Stimulated activated CD8-positive, alpha-beta memory T cell treated with anti-CD3 and anti-CD28 coated beads, Interleukin-4, amount 100 ng/mL, for 24 hours (primary cell): ENCODE results near the gene KRT27.

Experiments used
- DNase-seq: peaks from one replicate; pipeline ENCODE4 v3.0.0-alpha.2; 2020; ENCODE audit warnings: low read depth

The KRT27 gene

DNA sequence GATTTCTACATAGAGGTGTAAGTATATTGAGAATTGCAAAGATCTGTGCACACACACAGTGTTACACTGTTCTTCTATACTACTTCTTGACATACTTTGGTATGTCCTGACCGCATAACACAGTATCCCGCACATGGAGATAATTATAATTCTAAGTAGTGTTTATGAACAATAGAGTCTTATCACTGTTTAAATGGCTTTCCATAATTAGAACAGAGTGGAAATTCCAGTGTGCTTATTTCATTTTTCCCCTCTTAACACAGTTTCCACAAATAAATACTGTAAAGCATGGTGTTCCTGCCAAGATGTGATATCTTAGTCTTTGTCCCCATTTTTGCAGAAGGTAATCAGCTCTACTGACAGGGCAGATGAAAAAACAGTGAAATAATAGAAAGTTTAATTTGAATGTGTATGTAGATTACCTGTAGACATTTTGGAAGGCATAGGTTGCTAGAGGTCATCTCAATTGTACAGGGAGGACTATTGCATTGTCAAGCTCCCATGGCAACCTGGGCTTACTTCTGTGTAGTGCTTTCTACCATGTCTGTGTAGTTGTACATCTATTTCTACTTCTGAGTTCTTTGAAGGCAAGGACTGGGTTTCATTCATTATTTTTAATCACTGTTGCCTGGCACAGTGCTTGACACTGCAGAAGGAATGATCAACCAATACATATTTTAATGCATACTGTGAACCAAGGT, 27.5 kb upstream of the KRT27 start:
- no peak for DNase-seq

DNA sequence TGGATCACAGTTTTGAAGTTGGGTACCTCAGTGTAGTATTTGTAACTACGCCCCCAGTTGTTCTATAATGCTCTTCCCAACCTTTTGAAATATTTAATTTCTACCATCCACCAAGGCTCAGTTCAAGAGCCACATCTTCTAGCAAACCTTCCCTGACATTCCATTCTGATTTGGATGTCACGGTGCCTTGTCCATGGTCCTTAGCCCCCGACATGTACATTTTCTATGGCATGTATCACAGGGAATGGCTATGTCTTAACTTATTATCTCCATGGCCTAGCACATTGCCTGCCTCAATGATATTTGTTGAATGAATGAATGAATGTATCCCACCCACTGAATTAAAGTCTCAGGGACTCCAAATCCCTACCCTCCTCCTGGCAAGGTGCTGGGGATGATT, 23.8 kb upstream of the KRT27 start:
- DNase-seq: no peak

DNA sequence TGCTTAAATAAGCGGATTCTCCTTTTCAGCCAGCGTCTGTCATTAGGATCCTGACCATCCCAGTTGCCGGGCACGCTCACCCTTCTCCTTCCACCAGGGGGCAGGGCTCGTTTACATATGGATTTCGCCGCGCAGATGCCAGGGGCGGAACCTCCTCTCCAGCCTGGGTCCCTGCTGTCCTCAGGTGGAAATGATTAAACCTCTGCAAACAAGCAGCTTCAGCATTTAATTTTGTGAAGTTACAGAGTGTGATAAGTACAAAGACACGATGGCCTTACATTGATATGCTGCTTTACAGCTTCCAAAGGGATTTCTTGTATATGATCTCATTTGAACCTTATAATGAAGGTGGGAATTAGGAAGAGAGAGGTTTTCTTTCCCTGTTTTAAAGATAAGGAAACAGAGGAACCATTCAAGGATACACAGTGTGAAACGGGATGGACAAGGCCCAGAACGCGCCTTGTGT, 21.3 kb upstream of the KRT27 start:
- peak; percentile 57 for DNase-seq

DNA sequence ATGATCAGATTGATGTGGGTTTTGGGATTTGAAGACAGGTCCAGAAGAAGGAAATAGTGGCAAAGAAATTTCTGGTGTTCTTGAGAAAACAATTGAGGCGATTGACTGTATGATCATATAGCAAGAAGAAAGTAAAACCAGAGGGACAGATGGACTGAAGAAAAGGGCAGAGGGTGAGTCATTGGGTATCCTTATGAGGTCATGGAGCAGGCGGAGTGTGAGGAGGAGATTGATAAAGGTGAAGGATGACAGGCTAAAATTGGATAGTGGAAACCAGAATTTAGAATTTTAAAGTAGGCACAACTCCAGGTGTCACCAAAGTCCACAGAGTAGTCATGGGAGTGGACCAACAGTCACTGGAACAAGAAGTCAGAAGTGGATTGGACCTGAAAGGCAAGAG, 18.8 kb upstream of the KRT27 start:
- DNase-seq: no peak

DNA sequence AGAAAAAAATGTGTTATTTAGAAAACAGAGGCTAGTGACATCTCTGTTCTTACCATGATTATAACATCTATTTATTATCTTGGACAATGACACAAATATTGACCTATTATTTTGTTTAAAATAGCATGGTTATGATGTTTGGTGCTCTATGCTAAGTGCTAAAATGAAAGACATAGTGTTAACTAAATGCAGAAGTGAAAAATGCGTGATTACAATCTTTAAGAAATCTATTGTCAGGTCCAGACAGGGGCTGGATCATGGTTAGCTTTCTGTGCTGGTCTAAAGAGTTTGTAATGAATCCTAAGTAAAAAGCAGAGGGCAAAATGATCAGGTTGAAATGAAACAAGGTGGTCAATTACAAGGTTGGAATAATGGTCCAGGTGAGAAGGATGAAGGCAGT, 18.0 kb upstream of the KRT27 start:
- no peak for DNase-seq

DNA sequence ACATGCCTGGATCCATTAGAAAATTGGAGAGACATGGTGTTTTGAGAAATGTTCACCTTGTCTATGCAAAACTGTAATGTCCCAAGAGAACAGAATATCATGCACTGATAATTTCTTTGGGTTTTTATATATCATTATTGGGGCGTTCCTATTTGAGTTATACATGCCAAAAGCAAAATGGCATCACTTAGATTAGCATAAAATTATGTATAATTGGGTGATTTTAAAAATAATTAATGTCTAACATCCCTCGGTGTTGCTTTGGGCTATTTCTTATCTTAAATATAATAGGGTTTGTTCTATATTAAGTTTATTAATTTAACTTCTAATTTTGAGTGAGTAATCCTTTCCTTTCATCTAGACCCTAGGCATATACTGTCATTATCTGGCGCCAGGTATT, 17.5 kb upstream of the KRT27 start, which contains the start of gene KRT28:
TSS of gene KRT28 (minus strand) at position 101 of the 400 bp plus-strand sequence. CDS start at position 35, 66 bp downstream.
- DNase-seq: no peak

DNA sequence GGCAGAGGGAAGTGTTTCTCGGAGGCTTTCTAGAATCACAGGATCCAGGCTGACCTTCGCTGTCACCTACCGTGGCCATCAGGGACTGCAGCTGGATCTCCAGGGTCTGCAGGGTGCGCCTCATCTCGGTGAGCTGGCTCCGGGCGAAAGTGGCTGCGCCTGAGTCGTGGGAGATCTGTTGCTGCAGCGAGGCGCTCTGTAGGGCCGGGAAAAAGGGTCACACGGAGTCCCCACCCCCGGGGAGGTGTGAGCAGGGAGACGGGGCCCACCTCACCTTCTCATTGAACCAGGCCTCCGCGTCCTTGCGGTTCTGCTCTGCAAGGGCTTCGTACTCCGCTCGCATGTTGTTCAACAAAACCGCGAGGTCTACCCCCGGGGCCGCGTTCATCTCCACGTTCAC, 14.5 kb upstream of the KRT27 start:
- no peak for DNase-seq

DNA sequence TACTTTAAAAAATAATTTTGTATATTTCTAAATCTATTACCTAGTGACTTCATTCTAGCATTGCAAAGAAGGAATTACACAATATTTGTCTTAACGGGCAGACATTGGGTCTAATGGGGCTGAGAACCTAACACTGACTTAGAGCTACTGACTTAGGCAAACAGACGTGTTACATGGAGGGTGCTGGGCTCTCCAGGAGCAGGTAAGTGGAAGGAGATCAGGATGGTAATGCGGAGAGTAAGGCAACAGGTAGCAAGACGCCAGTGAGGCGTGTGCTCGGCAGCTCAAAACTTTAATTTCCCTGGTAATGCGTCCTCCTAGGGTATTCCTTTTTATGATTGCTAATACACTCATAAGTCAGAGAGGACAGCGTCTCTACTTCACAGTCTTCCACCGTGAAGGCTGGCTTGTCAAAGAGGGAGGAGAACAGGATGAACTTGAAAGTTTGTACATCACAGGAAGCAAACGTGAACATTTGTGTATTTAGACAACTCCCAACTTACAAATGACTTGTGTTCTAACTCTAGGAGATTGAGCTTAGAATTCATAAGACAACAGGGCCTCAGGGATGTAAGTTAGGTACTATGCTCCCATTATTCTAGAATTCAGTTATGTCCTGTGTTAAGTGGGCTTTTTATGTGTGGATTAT, 12.8 kb upstream of the KRT27 start:
- no peak for DNase-seq

DNA sequence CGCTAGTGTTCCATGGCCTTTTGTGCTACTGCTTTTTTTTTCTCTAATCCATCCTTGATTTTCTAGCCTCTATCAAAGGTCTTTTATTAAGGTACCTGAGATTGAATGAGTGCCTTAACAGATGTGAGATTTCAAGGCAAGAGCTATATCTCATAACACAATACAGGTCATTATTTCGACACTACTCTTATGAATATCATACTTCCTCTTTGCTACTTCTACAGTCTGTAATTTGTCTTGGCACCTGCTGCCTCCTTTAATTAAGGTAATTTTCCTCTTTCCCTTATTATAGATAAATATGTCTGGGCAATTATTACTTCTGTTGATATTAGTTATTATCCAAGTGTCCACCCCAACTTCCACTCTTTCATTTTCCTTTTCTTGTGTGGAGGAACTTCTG, 12.1 kb upstream of the KRT27 start:
- no peak for DNase-seq

DNA sequence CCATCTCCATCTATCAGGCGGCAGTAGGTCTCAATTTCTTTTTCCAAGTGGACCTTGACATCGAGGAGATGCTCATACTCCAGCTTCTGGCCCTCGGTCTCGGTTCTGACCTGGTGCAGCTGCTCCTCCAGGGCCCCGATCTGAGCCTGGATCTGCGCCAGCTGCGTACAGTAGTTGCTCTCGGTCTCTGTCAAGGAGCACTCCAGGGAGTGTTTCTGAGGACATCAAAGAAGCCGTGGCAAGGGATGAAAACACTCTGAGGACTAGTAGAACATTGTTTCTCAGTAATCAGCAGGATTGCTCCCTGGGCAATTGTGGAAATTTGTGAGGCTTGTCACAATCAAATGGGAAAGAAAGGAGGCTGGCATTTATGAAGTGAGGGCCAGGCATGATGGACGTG, 11.5 kb upstream of the KRT27 start:
- no peak for DNase-seq

DNA sequence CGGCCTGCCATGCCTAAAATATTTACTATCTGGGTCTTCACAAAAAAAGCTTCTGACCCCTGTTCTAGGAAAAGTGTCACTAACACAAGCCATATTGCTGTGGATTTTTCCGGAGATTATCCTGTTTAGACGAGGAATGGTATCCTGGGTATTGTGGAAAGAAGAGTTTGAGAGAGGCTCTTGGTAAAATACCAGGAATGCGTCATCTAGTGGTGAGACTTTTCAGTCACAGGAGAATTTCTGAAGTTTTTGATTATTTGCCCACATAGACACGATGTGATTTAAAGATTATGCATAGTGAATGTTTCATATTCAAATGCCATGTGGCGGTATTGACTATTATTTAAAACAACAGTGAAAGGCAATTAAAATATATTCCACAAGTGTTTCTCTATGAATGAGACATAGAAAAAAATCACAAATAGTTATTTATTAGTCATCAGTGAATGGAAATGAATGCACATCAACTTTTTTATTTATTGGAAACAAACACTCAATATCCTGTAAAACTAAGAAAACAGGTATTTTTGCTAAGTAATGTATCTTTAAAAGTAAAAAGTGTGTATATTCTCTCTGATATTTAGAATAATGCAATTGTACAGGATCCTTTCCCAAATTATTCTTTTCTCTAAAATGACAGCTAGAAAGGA, 9.6 kb upstream of the KRT27 start:
- DNase-seq: no peak

DNA sequence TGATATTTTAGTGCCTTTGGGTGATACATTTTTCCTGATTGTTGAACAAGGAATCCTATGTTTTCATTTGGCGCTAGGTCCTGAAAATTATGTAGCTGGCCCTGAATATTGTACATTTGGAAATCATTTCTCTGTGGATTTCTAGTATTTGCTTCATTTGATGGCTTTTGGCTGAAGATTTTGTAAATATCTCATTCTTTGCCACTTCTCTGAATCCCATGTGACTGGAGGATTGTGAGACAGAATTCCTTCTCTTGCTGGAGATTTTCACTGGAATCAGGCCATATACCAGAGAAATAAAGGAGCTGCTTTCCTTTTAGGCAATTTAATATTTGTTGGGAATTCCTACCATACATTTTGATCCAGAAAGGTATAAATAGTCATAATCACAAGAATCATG, 8.8 kb upstream of the KRT27 start:
- DNase-seq: no peak

DNA sequence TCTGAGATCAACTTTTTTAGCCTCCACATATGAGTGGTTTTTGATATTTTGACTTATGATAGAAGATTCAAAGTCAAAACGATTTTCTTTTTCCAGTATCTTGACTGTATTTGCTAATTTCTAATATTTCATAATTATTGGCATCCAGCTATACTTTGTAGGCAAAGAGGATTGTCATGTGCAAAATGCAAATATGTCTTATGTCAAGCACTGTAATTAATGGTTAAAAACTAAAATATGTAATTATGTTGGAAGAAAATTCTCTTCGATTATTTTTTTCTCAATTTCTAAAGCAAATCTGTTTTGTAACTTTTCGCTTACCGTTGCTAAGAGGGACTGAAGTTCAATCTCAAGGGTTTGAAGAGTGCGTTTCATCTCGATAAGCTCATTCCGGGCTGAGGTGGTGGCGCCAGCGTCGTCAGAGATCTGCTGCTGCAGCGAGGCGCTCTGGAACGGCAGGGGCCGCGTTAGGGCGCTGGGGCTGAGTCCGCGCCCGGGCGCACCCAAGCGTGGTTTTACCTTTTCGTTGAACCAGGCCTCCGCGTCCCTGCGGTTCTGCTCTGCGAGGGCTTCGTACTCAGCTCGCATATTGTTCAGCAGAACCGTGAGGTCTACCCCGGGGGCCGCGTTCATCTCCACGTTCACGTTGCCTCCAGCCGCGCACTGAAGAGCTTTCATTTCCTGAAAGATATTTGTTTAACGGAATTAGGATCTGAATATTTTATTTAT, 3.0 kb downstream of the KRT27 start:
- DNase-seq: no peak

DNA sequence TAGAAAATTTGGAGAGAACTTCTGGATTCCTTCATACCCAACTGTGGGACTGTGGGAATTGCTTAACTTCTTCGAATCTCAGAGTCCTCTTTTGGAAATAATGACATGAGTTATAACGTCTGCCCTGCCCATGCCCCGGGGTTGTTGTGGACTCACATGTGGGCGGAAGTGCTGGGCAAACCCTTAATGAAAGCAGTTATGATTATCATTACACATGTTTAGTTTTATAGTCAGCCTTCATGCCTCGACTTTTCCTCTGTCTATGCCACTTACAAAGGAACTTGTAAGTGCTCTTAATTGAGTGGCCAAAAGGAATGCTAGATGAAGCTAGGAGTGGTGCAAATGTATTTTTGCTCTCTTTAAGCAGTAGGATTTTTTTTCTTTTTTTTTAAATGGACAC, 3.9 kb downstream of the KRT27 start:
- DNase-seq: no peak

DNA sequence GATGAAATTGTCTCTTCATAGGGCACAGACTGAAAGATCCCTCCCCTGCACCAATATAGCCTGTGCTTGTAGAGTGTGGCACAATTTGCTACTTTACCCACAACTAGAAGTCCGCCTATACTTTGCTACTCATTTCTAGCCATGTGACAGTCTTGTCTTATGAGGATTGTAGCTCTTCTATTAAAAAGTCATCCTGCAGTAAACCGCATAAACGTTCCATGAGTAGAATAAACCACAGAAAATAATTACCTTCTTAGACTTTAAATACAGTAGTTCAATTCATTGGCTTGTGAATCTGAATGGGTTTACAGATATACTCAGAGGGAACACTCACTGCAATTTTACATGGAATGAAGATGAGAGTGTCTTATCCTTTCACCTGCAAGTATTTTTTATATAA, 4.4 kb downstream of the KRT27 start:
- no peak for DNase-seq

DNA sequence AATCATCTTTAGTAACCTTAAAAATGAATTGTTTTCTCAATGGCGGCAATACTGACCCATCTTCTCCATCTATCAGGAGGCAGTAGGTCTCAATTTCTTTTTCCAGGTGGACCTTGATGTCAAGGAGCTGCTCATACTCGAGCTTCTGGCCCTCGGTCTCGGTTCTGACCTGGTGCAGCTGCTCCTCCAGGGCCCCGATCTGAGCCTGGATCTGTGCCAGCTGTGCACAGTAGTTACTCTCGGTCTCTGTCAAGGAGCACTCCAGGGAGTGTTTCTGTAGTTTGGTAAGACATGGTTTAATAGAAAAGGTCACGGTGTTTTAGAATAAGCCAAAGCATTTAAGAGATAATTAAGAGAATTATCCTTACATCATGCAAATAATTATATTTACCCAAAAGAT, 4.9 kb downstream of the KRT27 start:
- DNase-seq: no peak

DNA sequence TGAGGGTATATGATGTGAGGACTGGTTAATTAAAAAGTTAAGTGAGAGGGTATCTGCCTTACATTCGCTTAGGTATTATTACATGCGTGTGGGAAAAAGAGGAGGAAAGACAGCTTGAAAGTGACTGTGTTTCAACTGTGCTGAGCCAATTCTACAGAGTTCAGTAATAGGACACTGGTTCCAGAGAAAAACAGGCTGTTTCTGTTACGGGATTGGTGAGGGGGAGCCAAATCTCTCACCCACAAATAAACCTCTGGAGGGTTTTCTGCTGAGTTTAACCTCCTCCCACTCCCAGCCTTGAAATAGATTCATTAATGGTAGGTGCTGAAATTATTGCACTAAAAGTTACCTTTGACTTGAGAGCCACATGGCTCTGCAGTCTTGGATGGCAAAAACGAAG, 6.4 kb downstream of the KRT27 start:
- no peak for DNase-seq

DNA sequence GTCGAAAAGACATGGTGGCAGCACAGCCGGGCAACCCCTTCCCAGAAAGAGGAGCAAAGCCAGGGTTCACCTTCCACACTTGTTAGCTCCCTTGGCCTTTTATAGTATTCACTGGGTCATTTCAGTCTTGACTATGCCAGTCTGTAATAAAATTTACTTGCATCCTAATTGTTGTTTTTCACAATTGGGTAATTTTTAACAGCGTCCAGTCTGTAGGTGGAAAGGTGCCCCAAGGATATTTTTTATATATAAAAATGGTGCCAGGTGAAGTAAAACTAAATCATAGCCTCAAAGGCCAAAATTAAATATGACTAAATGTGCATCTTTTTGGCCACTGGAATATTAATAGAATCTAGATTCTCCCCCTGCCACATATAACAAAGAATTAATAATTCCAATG, 10.2 kb downstream of the KRT27 start, which contains the start of gene KRT26:
TSS of gene KRT26 (minus strand) at position 101 of the 400 bp plus-strand sequence. CDS start at position 13, 88 bp downstream.
- DNase-seq: no peak

DNA sequence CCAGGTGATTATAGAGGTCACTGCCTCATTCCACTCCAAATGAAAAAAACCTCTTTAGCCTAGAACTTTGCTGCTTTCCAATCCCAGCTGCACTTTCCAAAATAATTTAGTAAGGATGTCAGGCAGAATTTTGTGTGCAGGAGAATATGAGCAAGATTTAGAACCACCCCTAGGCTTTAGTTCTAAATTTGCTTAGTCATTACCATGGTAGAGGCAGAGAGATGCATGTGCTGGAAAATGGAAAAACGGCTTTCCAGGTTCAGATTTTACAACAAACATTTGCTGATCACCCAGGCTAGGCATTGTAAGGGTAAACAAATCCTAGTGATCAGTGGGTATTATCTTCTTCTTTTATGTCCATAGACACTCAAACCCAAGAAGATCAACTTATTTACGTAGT, 16.7 kb downstream of the KRT27 start:
- DNase-seq: no peak

DNA sequence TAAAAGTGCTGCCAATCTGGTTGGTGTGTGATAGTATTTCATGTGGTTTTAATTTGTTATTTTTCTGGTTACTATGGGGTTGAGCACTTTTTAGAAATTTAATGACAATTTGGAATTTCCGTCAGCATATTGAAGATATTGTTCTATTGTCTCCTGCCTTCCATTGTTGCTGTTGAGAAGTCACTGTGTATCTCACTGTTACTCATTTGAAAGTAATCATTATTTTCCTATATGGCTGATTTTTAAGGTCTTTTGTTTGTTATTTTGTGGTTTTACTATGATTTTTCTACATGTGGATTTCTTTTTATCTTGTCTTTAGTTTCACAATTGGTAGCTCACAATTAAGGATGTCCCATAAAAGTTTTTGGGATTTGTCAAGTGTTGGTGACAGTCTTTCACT, 18.6 kb downstream of the KRT27 start:
- DNase-seq: no peak

DNA sequence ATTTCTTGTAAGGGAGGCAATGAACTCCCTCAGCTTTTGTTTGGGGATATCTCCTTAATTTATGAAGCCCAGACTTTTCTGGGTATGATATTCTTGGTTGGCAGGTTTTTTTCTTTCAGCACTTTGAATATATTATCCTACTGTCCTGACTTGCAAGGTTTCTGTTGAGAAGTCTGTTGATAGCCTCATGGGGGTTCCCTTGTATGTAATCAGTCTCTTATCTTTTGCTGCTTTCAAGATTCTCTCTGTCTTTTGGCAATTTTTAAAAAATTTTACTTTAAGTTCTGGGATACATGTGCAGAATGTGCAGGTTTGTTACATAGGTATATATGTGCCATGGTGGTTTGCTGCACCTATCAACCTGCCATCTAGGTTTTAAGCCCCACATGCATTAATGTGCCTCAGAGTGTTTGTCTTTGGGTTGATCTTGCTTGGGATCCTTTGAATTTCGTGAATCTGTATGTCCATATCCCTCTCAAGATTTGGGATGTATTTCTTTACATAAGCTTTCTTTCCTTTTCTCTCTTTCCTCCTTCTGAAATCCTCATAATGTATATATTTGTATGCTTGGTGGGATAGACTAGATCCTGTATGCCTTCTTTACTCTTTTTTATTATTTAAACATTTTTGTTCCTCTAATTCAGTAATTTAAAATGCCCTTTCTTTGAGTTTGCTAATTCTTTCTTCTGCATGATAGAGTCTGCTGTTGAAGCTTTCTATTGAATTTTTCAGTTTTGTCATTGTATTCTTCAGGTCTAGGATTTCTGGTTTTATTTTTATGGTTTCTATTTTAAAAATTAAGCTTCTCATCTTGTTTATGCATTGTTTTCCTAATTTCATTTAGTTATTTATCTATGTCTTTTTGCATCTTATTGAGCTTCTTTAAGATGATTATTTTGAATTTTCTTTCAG, 22.0 kb downstream of the KRT27 start:
- DNase-seq: no peak

DNA sequence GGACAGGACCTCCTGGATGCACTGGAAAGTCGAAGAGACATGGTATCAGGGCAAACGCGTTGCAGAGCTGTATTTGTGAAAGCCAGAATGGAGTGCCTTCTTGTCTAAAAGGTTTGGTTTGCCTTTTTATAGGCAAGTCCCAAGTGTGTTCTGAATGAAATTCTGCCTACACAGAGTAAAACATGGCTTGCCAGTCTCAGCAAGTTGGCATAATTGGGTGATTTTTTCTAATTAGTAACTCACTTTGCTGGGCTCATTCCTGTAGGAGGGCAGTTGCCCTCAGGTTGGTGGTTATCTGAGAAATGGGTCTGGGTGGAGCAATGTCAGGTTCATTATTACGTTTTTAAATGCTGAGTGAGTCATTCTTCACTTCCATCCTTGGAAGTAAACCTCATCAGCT, 27.1 kb downstream of the KRT27 start, which contains the start of gene KRT25:
TSS of gene KRT25 (minus strand) at position 101 of the 400 bp plus-strand sequence. CDS start at position 41, 60 bp downstream.
- no peak for DNase-seq
